ENCODE data around the gene SMIM35.

SMIM35 gene

GRCh38 chr11:118055966-118056365 lies 30.8 kb downstream of the SMIM35 start:
- DNase-seq: no peak

GRCh38 chr11:118054712-118055640 lies 31.8 kb downstream of the SMIM35 start:
- no peak for DNase-seq

- no peak for DNase-seq
These were observed 34.1 kb downstream of the SMIM35 start for GRCh38 chr11:118052581-118053206.

- DNase-seq: no peak
These were observed 34.9 kb downstream of the SMIM35 start for GRCh38 chr11:118051611-118052461.

- DNase-seq: no peak
These were observed 35.6 kb downstream of the SMIM35 start for GRCh38 chr11:118051136-118051610.

- no peak for DNase-seq
These were observed 36.4 kb downstream of the SMIM35 start for GRCh38 chr11:118050208-118050891.

- DNase-seq: no peak
These were observed 37.0 kb downstream of the SMIM35 start for GRCh38 chr11:118049771-118050170.

GRCh38 chr11:118048472-118049370 lies 38.0 kb downstream of the SMIM35 start:
- no peak for DNase-seq

GRCh38 chr11:118047749-118048148 lies 39.0 kb downstream of the SMIM35 start:
- DNase-seq: no peak

GRCh38 chr11:118046964-118047700 lies 39.6 kb downstream of the SMIM35 start:
- no peak for DNase-seq

- no peak for DNase-seq
These were observed 40.5 kb downstream of the SMIM35 start for GRCh38 chr11:118046051-118046963.

GRCh38 chr11:118045191-118045590 lies 41.6 kb downstream of the SMIM35 start:
- DNase-seq: peak; percentile 22

- DNase-seq: no peak
These were observed 44.0 kb downstream of the SMIM35 start for GRCh38 chr11:118042796-118043195.

GRCh38 chr11:118042141-118042540 lies 44.6 kb downstream of the SMIM35 start:
- no peak for DNase-seq

GRCh38 chr11:118033443-118033842 lies 53.3 kb downstream of the SMIM35 start:
- DNase-seq: no peak

- DNase-seq: no peak
These were observed 58.1 kb downstream of the SMIM35 start for GRCh38 chr11:118028626-118029025.

GRCh38 chr11:118027694-118028093 lies 59.1 kb downstream of the SMIM35 start:
- DNase-seq: no peak

GRCh38 chr11:118021146-118021545 lies 65.6 kb downstream of the SMIM35 start:
- DNase-seq: no peak

- no peak for DNase-seq
These were observed 68.4 kb downstream of the SMIM35 start for GRCh38 chr11:118018401-118018800.

Data from COR-L47 (cell line).